ENCODE measurements around the gene OSCP1. TPM values are rescaled to one million over a fixed set of nuclear protein-coding genes. Genes with fewer than 3 reads are reported as not detected.

The OSCP1 gene
- polyA plus RNA-seq, 3 donors from 2014 or later = 2.7 TPM; not detected in 2

GRCh38 chr1:36386265-36387140, 63.7 kb downstream of the OSCP1 start:
- peak overlapping the region; percentile 97 to 99 (median 98) for H3K27ac Mint-ChIP-seq
- peak overlapping the region; percentile 86 to 95 (median 91) for H3K4me3 Mint-ChIP-seq
- peaks cover 48 to 53% of the 10 kb centered on the region in 2 donors for H3K4me1 Mint-ChIP-seq
- no peaks in the 10 kb centered on the region for H3K9me3 Mint-ChIP-seq
- peaks cover 0 to 5% (median 3%) of the 10 kb centered on the region in 3 donors for H3K36me3 Mint-ChIP-seq
- H3K27me3 Mint-ChIP-seq (ENCODE audit: low read depth in 3 of 3) = peaks cover 10 to 21% (median 11%) of the 10 kb centered on the region in 3 donors
- DNase-seq = peak; percentile 76 to 82 (median 78)

- H3K9me3 Mint-ChIP-seq = no peaks in the 10 kb centered on the region
- peak; percentile 96 to 98 (median 98) for DNase-seq
- peaks cover 55 to 62% of the 10 kb centered on the region in 2 donors for H3K4me1 Mint-ChIP-seq
- no peaks in the 10 kb centered on the region for H3K36me3 Mint-ChIP-seq
- H3K27ac Mint-ChIP-seq = peak within 1 kb of the TSS; percentile 97 to 99 (median 98)
- H3K4me3 Mint-ChIP-seq = peak within 1 kb of the TSS; percentile 91 to 97 (median 94)
- peaks cover 10 to 21% (median 11%) of the 10 kb centered on the region in 3 donors for H3K27me3 Mint-ChIP-seq (ENCODE audit: low read depth in 3 of 3)
These were observed 64.6 kb downstream of the OSCP1 start, which contains the start of gene STK40 for GRCh38 chr1:36385410-36386264. TSS of gene STK40 (minus strand) at chr1:36385924. CDS start at chr1:36361332, 24,592 bp downstream.

GRCh38 chr1:36384542-36385409, 65.5 kb downstream of the OSCP1 start:
- H3K4me1 Mint-ChIP-seq = peaks cover 58 to 71% of the 10 kb centered on the region in 2 donors
- H3K9me3 Mint-ChIP-seq = no peaks in the 10 kb centered on the region
- H3K27ac Mint-ChIP-seq = peak overlapping the region; percentile 94 to 99 (median 96)
- H3K36me3 Mint-ChIP-seq = no peaks in the 10 kb centered on the region
- peak overlapping the region; percentile 91 to 97 (median 94) for H3K4me3 Mint-ChIP-seq
- DNase-seq = peak; percentile 36 to 54 (median 46)
- peaks cover 10 to 21% (median 11%) of the 10 kb centered on the region in 3 donors for H3K27me3 Mint-ChIP-seq (ENCODE audit: low read depth in 3 of 3)

GRCh38 chr1:36383240-36383639, 67.0 kb downstream of the OSCP1 start:
- H3K27ac Mint-ChIP-seq = peak overlapping the region; percentile 58 to 99 (median 96)
- H3K36me3 Mint-ChIP-seq = no peaks in the 10 kb centered on the region
- H3K4me1 Mint-ChIP-seq = peaks cover 66 to 85% of the 10 kb centered on the region in 2 donors
- DNase-seq = no peak
- no peaks in the 10 kb centered on the region for H3K9me3 Mint-ChIP-seq
- H3K4me3 Mint-ChIP-seq = peak overlapping the region in 3 of 5 donors; percentile 15 to 75 (median 70)
- peaks cover 10 to 21% (median 11%) of the 10 kb centered on the region in 3 donors for H3K27me3 Mint-ChIP-seq (ENCODE audit: low read depth in 3 of 3)

- DNase-seq = no peak
- H3K27ac Mint-ChIP-seq = peak overlapping the region in 5 of 6 donors; percentile 66 to 99 (median 94)
- H3K4me1 Mint-ChIP-seq = peaks cover 72 to 90% of the 10 kb centered on the region in 2 donors
- no peaks in the 10 kb centered on the region for H3K36me3 Mint-ChIP-seq
- H3K9me3 Mint-ChIP-seq = no peaks in the 10 kb centered on the region
- H3K4me3 Mint-ChIP-seq = peak overlapping the region in 2 of 5 donors; percentile 14 to 15
- peaks cover 10 to 21% (median 11%) of the 10 kb centered on the region in 3 donors for H3K27me3 Mint-ChIP-seq (ENCODE audit: low read depth in 3 of 3)
These were observed 67.6 kb downstream of the OSCP1 start for GRCh38 chr1:36382669-36383068.

GRCh38 chr1:36382231-36382630, 68.0 kb downstream of the OSCP1 start:
- peak overlapping the region in 3 of 6 donors; percentile 66 to 99 (median 69) for H3K27ac Mint-ChIP-seq
- no peak overlapping the region for H3K4me3 Mint-ChIP-seq
- H3K36me3 Mint-ChIP-seq = no peaks in the 10 kb centered on the region
- peaks cover 74 to 93% of the 10 kb centered on the region in 2 donors for H3K4me1 Mint-ChIP-seq
- no peak for DNase-seq
- H3K9me3 Mint-ChIP-seq = no peaks in the 10 kb centered on the region
- peaks cover 10 to 21% (median 11%) of the 10 kb centered on the region in 3 donors for H3K27me3 Mint-ChIP-seq (ENCODE audit: low read depth in 3 of 3)

GRCh38 chr1:36381405-36381804, 68.8 kb downstream of the OSCP1 start:
- peaks cover 69 to 89% of the 10 kb centered on the region in 2 donors for H3K4me1 Mint-ChIP-seq
- H3K4me3 Mint-ChIP-seq = no peak overlapping the region
- H3K27ac Mint-ChIP-seq = peak overlapping the region; percentile 69 to 88 (median 80)
- no peaks in the 10 kb centered on the region for H3K9me3 Mint-ChIP-seq
- H3K27me3 Mint-ChIP-seq (ENCODE audit: low read depth in 3 of 3) = peaks cover 10 to 21% (median 11%) of the 10 kb centered on the region in 3 donors
- DNase-seq = no peak
- H3K36me3 Mint-ChIP-seq = no peaks in the 10 kb centered on the region

GRCh38 chr1:36380782-36381181, 69.5 kb downstream of the OSCP1 start:
- no peak for DNase-seq
- peaks cover 3 to 14% (median 9%) of the 10 kb centered on the region in 3 donors for H3K27me3 Mint-ChIP-seq (ENCODE audit: low read depth in 3 of 3)
- H3K9me3 Mint-ChIP-seq = no peaks in the 10 kb centered on the region
- no peaks in the 10 kb centered on the region for H3K36me3 Mint-ChIP-seq
- H3K4me1 Mint-ChIP-seq = peaks cover 71 to 89% of the 10 kb centered on the region in 2 donors
- H3K4me3 Mint-ChIP-seq = peak overlapping the region in 1 of 5 donors; percentile 1
- H3K27ac Mint-ChIP-seq = peak overlapping the region; percentile 69 to 88 (median 78)

GRCh38 chr1:36380143-36380619, 70.1 kb downstream of the OSCP1 start:
- no peaks in the 10 kb centered on the region for H3K36me3 Mint-ChIP-seq
- no peak for DNase-seq
- H3K4me3 Mint-ChIP-seq = no peak overlapping the region
- H3K27me3 Mint-ChIP-seq (ENCODE audit: low read depth in 3 of 3) = peaks cover 3 to 10% (median 9%) of the 10 kb centered on the region in 3 donors
- H3K9me3 Mint-ChIP-seq = no peaks in the 10 kb centered on the region
- peak overlapping the region; percentile 69 to 87 (median 78) for H3K27ac Mint-ChIP-seq
- peaks cover 73 to 91% of the 10 kb centered on the region in 2 donors for H3K4me1 Mint-ChIP-seq

GRCh38 chr1:36377791-36378492, 72.3 kb downstream of the OSCP1 start:
- Mint-ChIP-seq H3K27ac (peak overlapping the region; percentile 79 to 99 (median 89)), H3K4me3 (peak overlapping the region; percentile 21 to 61 (median 51)), H3K9me3 (no peaks in the 10 kb centered on the region), H3K36me3 (no peaks in the 10 kb centered on the region), H3K27me3 (ENCODE audit: low read depth in 3 of 3) (peaks cover 0 to 7% (median under 1%) of the 10 kb centered on the region in 3 donors), H3K4me1 (peaks cover 74 to 90% of the 10 kb centered on the region in 2 donors)
- DNase-seq = peak in 2 of 3 donors; percentile 23 to 25

GRCh38 chr1:36372617-36373016, 77.6 kb downstream of the OSCP1 start:
- Mint-ChIP-seq H3K36me3 (no peaks in the 10 kb centered on the region), H3K4me1 (peaks cover 68 to 74% of the 10 kb centered on the region in 2 donors), H3K27ac (peak overlapping the region; percentile 97 to 99 (median 98)), H3K9me3 (no peaks in the 10 kb centered on the region), H3K4me3 (peak overlapping the region in 2 of 5 donors; percentile 32 to 35), H3K27me3 (ENCODE audit: low read depth in 3 of 3) (peaks cover 0 to 7% (median 0%) of the 10 kb centered on the region in 3 donors)
- no peak for DNase-seq
